SK-N-SH (cell line): Measurements from ENCODE around the gene SRRM2. TPM values are rescaled to one million over a fixed set of nuclear protein-coding genes. Genes with fewer than 3 reads are reported as not detected.

Source experiments
- CTCF ChIA-PET: fragments of 300-600, 350-600 bp; formaldehyde crosslinking; extraction: SDS; loops from one replicate; lab custom pipeline; 2021; lab: Yijun Ruan, JAX
- POLR2A ChIA-PET: fragments of 350-600 bp; sonication (Branson Sonifier 250); formaldehyde crosslinking; extraction: SDS; loops from one replicate; lab custom pipeline; 2020; ENCODE audit warnings: antibody characterized with exemption, inconsistent platforms; lab: Yijun Ruan, JAX
- DNase-seq: peaks from one replicate; pipeline ENCODE4 v3.0.0; 2012
- H2AFZ ChIP-seq: fragments of 200-600 bp; sonication (generic); 2 replicates; pipeline ENCODE4 v1.8.1; 2016; ENCODE audit warnings: antibody characterized with exemption, mild to moderate bottlenecking, low read depth
- H3F3A ChIP-seq: fragments of 200-600 bp; sonication (generic); replicated peaks from 2 replicates; pipeline ENCODE3; 2016; ENCODE audit warnings: antibody characterized with exemption, mild to moderate bottlenecking; ENCODE audit not compliant: insufficient read depth
- H3K27ac ChIP-seq, 2 experiments: fragments of 200-500 bp in 1 of 2; fragments of 200-600 bp in 1 of 2; sonication (Bioruptor generic) in 1 of 2; sonication (generic), shearing (Covaris generic) in 1 of 2; 2 replicates each; pipeline versions ENCODE4 v1.5.1 to v1.6.1; 2014 to 2016; ENCODE audit warnings: low read depth in 2 of 2, inconsistent platforms in 1 of 2, low read length in 1 of 2, mild to moderate bottlenecking in 1 of 2, mixed read lengths in 1 of 2
- H3K27me3 ChIP-seq: fragments of 200-600 bp; sonication (generic), shearing (Covaris generic); 2 replicates; pipeline ENCODE4 v1.6.1; 2016; ENCODE audit warnings: mixed run types; ENCODE audit not compliant: insufficient read depth
- H3K36me3 ChIP-seq, 2 experiments: fragments of 200-500 bp in 1 of 2; fragments of 200-600 bp in 1 of 2; sonication (Bioruptor generic) in 1 of 2; sonication (generic) in 1 of 2; replicated peaks in 1 of 2; 2 replicates each; pipeline versions ENCODE3 to v1.5.1; 2014 to 2016; ENCODE audit warnings: low read length in 1 of 2, mild to moderate bottlenecking in 1 of 2; ENCODE audit not compliant: insufficient read depth in 2 of 2, control insufficient read depth in 1 of 2
- H3K4me1 ChIP-seq, 2 experiments: fragments of 200-500 bp in 1 of 2; fragments of 200-600 bp in 1 of 2; sonication (Bioruptor generic) in 1 of 2; sonication (generic), shearing (Covaris generic) in 1 of 2; 2 replicates each; pipeline versions ENCODE4 v1.5.1 to v1.6.1; 2014 to 2016; ENCODE audit warnings: low read depth in 1 of 2, low read length in 1 of 2, mixed run types in 1 of 2; ENCODE audit not compliant: insufficient read depth in 2 of 2, control insufficient read depth in 1 of 2
- H3K4me2 ChIP-seq: fragments of 200-600 bp; sonication (generic), shearing (Covaris generic); 2 replicates; pipeline ENCODE4 v1.6.1; 2017; ENCODE audit warnings: mixed run types
- H3K4me3 ChIP-seq, 2 experiments: fragments of 200-500 bp in 1 of 2; fragments of 200-600 bp in 1 of 2; sonication (Bioruptor generic) in 1 of 2; sonication (generic), shearing (Covaris generic) in 1 of 2; 2 replicates each; pipeline versions ENCODE4 v1.5.1 to v1.8.1; 2014 to 2016; ENCODE audit warnings: low read depth in 2 of 2, inconsistent platforms in 1 of 2, low read length in 1 of 2, mild to moderate bottlenecking in 1 of 2, mixed read lengths in 1 of 2, moderate library complexity in 1 of 2
- H3K79me2 ChIP-seq: fragments of 200-600 bp; sonication (generic); 2 replicates; pipeline ENCODE4 v1.8.1; 2017; ENCODE audit warnings: mild to moderate bottlenecking; ENCODE audit not compliant: insufficient read depth
- H3K9ac ChIP-seq: fragments of 200-600 bp; sonication (generic); 2 replicates; pipeline ENCODE4 v1.6.1; 2017; ENCODE audit warnings: mixed run types
- H3K9me2 ChIP-seq: fragments of 200-600 bp; sonication (generic); 2 replicates; pipeline ENCODE4 v1.6.1; 2017; ENCODE audit warnings: mixed run types
- H3K9me3 ChIP-seq: fragments of 200-600 bp; sonication (generic); 2 replicates; pipeline ENCODE4 v1.6.1; 2017; ENCODE audit warnings: mixed run types, mild to moderate bottlenecking, moderate library complexity
- H4K20me1 ChIP-seq: fragments of 200-600 bp; sonication (generic); 2 replicates; pipeline ENCODE4 v1.6.1; 2017; ENCODE audit warnings: mild to moderate bottlenecking, mixed run types; ENCODE audit not compliant: insufficient read depth
- ELF1 ChIP-seq: IDR thresholded peaks from 2 replicates; pipeline ENCODE4 v1.4.0; 2012
- EP300 ChIP-seq, 2 experiments: IDR thresholded peaks; 2 replicates each; pipeline versions ENCODE4 v1.4.0 to v1.6.1; 2012; ENCODE audit warnings: borderline replicate concordance in 1 of 2, low read depth in 1 of 2, low read length in 1 of 2
- FOSL2 ChIP-seq: IDR thresholded peaks from 2 replicates; pipeline ENCODE4 v1.4.0; 2012; ENCODE audit warnings: low read depth, mild to moderate bottlenecking, moderate library complexity, borderline replicate concordance
- FOXJ3 ChIP-seq: sonication (generic); formaldehyde crosslinking; IDR thresholded peaks from 2 replicates; pipeline ENCODE4 v1.5.1; 2020; ENCODE audit warnings: mild to moderate bottlenecking, missing genetic modification reagents
- FOXM1 ChIP-seq: IDR thresholded peaks from 2 replicates; pipeline ENCODE4 v1.4.0; 2012; ENCODE audit warnings: low read depth, mild to moderate bottlenecking
- GABPA ChIP-seq: IDR thresholded peaks from 2 replicates; pipeline ENCODE4 v1.4.0; 2012; ENCODE audit warnings: low read depth, mild to moderate bottlenecking
- MXI1 ChIP-seq: IDR thresholded peaks from 2 replicates; pipeline ENCODE4 v1.6.1; 2012; ENCODE audit warnings: mild to moderate bottlenecking, low read depth, low read length, improper control_type of control experiment
- NRF1 ChIP-seq: IDR thresholded peaks from 2 replicates; pipeline ENCODE4 v1.6.1; 2012; ENCODE audit warnings: low read depth, mild to moderate bottlenecking, low read length
- RXRA ChIP-seq: IDR thresholded peaks from 2 replicates; pipeline ENCODE4 v1.4.0; 2012; ENCODE audit warnings: low read depth, mild to moderate bottlenecking, borderline replicate concordance
- TAF1 ChIP-seq: IDR thresholded peaks from 2 replicates; pipeline ENCODE4 v1.6.1; 2012; ENCODE audit warnings: low read depth, mild to moderate bottlenecking, low read length, moderate library complexity, borderline replicate concordance
- TEAD4 ChIP-seq: IDR thresholded peaks from 2 replicates; pipeline ENCODE4 v1.4.0; 2012; ENCODE audit warnings: mild to moderate bottlenecking, borderline replicate concordance; ENCODE audit not compliant: insufficient read depth
- WGBS: methylation state at CpG from one replicate; pipeline ENCODE4 v1.1.6; 2017; ENCODE audit warnings: low lambda C conversion rate; 5-methylcytosine and 5-hydroxymethylcytosine counted together
- polyA plus RNA-seq, 3 experiments: library from polyadenylated mRNA; depleted of rRNA; stranded (reverse); fragments of >200 nt; gene quantifications; 2 replicates each; pipeline ENCODE4 v1.2.3, GENCODE V29; 2012
- TF ChIP-seq, protein P1 (sequence below): IDR thresholded peaks from 2 replicates; pipeline ENCODE4 v1.4.0; 2012; ENCODE audit warnings: low read depth
- TF ChIP-seq, protein P2 (sequence below): fragments of 150-350 bp; IDR thresholded peaks from 2 replicates; pipeline ENCODE4 v1.6.1; 2016; ENCODE audit warnings: mild to moderate bottlenecking, low read depth, low read length
- TF ChIP-seq, protein P3 (sequence below): IDR thresholded peaks from 2 replicates; pipeline ENCODE4 v1.4.0; 2012; ENCODE audit warnings: low read depth, borderline replicate concordance
- TF ChIP-seq, protein P4 (sequence below): IDR thresholded peaks from 2 replicates; pipeline ENCODE4; 2012
- TF ChIP-seq, protein P5 (sequence below): fragments of 150-350 bp; IDR thresholded peaks from 2 replicates; pipeline ENCODE4 v1.6.1; 2017; ENCODE audit warnings: antibody characterized with exemption, low read length, low read depth, borderline replicate concordance

Gene SRRM2
- polyA plus RNA-seq, 1 of the 3 experiments (the other 2 are of a cell fraction) = 143 TPM

DNA sequence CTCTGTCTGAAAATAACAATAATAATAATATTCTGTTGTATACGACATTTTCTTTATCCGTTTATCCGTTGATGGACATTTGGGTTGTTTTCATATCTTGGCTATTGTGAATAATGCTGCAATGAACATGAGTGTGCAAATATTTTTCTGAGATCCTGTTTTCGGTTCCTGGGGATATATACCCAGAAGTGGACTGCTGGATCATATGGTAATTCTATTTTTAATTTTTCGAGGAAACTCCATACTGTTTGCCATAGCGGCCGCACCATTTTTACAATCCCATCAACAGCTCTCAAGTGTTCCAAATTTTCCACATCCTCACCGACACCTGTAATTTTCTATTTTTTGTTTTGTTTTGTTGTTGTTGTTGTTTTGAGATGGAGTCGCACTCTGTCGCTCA is 40.5 kb downstream of the SRRM2 start:
- Histone ChIP-seq H3K27me3 (peaks cover 7% of the 10 kb centered on the region; the same call in 1 of the 2 replicates), H2AFZ (no peak overlapping the region), H3K79me2 (no peaks in the 10 kb centered on the region), H3K9me2 (no peaks in the 10 kb centered on the region), H3K4me2 (no peak overlapping the region), H3K4me1 (no peaks in the 10 kb centered on the region; a peak in 1 of 4 replicates), H3K9me3 (no peaks in the 10 kb centered on the region), H3K4me3 (no peak overlapping the region), H3F3A (no peaks in the 10 kb centered on the region), H3K9ac (no peak overlapping the region), H3K27ac (no peak overlapping the region; a peak in 1 of 4 replicates), H4K20me1 (no peaks in the 10 kb centered on the region), H3K36me3 (no peaks in the 10 kb centered on the region)
- DNase-seq = no peak
- 79% methylated on average over 10 of the region's 10 CpGs for WGBS
- ChIA-PET POLR2A (no interaction called here), CTCF (no interaction called here)
- TF ChIP-seq, protein P1, sequence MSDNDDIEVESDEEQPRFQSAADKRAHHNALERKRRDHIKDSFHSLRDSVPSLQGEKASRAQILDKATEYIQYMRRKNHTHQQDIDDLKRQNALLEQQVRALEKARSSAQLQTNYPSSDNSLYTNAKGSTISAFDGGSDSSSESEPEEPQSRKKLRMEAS = no peak
- TF ChIP-seq, protein P2, sequence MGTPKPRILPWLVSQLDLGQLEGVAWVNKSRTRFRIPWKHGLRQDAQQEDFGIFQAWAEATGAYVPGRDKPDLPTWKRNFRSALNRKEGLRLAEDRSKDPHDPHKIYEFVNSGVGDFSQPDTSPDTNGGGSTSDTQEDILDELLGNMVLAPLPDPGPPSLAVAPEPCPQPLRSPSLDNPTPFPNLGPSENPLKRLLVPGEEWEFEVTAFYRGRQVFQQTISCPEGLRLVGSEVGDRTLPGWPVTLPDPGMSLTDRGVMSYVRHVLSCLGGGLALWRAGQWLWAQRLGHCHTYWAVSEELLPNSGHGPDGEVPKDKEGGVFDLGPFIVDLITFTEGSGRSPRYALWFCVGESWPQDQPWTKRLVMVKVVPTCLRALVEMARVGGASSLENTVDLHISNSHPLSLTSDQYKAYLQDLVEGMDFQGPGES = no peak
- TF ChIP-seq NRF1 (no peak), EP300 (IDR thresholded peaks at IDR 0.05; ENCODE audit: borderline replicate concordance in 1 of 2, low read depth in 1 of 2, low read length in 1 of 2) (no peak), MXI1 (no peak), TAF1 (no peak), TEAD4 (no peak), ELF1 (no peak), FOXM1 (no peak), RXRA (no peak), GABPA (no peak), FOXJ3 (CRISPR knock-in tag) (no peak), FOSL2 (no peak)
- TF ChIP-seq, protein P3, sequence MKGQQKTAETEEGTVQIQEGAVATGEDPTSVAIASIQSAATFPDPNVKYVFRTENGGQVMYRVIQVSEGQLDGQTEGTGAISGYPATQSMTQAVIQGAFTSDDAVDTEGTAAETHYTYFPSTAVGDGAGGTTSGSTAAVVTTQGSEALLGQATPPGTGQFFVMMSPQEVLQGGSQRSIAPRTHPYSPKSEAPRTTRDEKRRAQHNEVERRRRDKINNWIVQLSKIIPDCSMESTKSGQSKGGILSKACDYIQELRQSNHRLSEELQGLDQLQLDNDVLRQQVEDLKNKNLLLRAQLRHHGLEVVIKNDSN = no peak
- TF ChIP-seq, protein P4, sequence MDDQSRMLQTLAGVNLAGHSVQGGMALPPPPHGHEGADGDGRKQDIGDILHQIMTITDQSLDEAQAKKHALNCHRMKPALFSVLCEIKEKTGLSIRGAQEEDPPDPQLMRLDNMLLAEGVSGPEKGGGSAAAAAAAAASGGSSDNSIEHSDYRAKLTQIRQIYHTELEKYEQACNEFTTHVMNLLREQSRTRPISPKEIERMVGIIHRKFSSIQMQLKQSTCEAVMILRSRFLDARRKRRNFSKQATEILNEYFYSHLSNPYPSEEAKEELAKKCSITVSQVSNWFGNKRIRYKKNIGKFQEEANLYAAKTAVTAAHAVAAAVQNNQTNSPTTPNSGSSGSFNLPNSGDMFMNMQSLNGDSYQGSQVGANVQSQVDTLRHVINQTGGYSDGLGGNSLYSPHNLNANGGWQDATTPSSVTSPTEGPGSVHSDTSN = no peak
- TF ChIP-seq, protein P5, sequence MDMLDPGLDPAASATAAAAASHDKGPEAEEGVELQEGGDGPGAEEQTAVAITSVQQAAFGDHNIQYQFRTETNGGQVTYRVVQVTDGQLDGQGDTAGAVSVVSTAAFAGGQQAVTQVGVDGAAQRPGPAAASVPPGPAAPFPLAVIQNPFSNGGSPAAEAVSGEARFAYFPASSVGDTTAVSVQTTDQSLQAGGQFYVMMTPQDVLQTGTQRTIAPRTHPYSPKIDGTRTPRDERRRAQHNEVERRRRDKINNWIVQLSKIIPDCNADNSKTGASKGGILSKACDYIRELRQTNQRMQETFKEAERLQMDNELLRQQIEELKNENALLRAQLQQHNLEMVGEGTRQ = no peak
